ENCODE measurements around the gene RBM25.

The RBM25 gene

GRCh38 chr14:73124180-73124894 is 66.0 kb downstream of the RBM25 start:
- DNase-seq (ENCODE audit: low read depth in 1 of 2, low spot score in 1 of 2), result no peak
- TF ChIP-seq JUND (IDR thresholded peaks at IDR 0.05; ENCODE audit: low read depth), result no peak
- in situ Hi-C loops (cut with HindIII; ENCODE audit: low pct_unique_long_range_greater_than_20kb, low sequenced_read_pairs), result no loop called here

DNA sequence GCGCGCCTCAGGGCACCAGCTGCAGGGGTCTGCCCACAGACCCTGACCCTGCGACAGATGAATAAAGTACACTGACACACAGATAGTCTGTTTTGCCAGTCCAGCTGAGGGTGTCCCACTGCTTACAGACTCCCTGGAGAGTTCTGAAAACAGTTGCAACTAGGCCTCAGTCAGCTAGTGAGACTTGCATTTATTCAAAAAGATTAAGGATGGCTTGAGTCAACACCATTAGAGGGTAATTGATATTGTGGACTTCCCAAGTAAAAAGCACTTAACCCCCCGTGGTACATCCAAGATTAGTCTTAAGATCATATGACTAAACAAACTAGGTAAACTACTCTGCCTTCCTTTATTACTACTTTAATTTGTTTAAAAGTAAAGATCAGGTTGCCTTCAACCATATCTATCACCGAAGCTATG is 66.8 kb downstream of the RBM25 start:
- TF ChIP-seq JUND (IDR thresholded peaks at IDR 0.05; ENCODE audit: low read depth), result no peak
- DNase-seq (ENCODE audit: low read depth in 1 of 2, low spot score in 1 of 2), result no peak
- in situ Hi-C loops (cut with HindIII; ENCODE audit: low pct_unique_long_range_greater_than_20kb, low sequenced_read_pairs), result no loop called here

DNA sequence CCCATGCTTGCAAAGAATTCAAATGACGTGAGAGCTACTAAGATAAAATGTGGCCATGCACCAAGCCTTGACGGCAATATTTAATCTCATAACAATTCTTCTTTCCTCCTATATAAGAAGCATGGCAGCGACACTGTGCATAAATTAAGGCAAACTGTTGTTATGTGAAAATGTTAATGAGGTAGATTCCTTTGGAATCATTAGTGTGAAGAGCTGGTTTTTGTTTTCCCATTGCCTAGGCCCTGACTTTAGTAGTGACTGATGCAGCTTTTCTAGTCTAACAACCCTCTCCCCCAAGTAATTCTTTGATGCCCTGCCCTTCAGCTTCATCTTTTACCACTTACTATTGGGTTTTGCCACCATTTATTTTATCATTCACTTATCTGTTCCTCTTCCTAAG is 67.4 kb downstream of the RBM25 start:
- in situ Hi-C loops (cut with HindIII; ENCODE audit: low pct_unique_long_range_greater_than_20kb, low sequenced_read_pairs), result no loop called here
- no peak for TF ChIP-seq JUND (IDR thresholded peaks at IDR 0.05; ENCODE audit: low read depth)
- no peak for DNase-seq (ENCODE audit: low read depth in 1 of 2, low spot score in 1 of 2)

DNA sequence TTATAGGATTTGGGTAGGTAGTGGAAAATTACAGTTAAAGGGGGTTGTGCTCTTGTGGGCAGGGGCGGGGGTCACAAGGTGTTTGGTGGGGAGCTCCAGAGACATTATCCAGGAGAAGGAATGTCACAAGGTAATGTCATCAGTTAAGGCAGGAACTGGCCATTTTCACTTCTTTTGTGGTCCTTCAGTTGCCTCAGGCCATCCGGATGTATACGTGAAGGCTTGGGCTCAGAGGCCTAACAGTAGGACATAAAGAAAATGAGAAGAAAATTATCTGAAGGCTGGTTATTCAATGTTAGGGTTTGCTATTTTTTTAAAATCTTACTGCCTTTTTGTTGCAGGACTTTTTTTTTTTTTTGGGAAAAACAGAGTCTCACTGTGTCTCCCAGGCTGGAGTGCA is 75.5 kb downstream of the RBM25 start:
- TF ChIP-seq JUND (IDR thresholded peaks at IDR 0.05; ENCODE audit: low read depth), result no peak
- in situ Hi-C loops (cut with HindIII; ENCODE audit: low pct_unique_long_range_greater_than_20kb, low sequenced_read_pairs), result no loop called here
- no peak for DNase-seq (ENCODE audit: low read depth in 1 of 2, low spot score in 1 of 2)

- TF ChIP-seq JUND (IDR thresholded peaks at IDR 0.05; ENCODE audit: low read depth), result no peak
- in situ Hi-C loops (cut with HindIII; ENCODE audit: low pct_unique_long_range_greater_than_20kb, low sequenced_read_pairs), result no loop called here
- DNase-seq (ENCODE audit: low read depth in 1 of 2, low spot score in 1 of 2), result peak in 1 of 2 experiments; percentile 90
Observed at GRCh38 chr14:73136085-73136386, 77.7 kb downstream of the RBM25 start.

DNA sequence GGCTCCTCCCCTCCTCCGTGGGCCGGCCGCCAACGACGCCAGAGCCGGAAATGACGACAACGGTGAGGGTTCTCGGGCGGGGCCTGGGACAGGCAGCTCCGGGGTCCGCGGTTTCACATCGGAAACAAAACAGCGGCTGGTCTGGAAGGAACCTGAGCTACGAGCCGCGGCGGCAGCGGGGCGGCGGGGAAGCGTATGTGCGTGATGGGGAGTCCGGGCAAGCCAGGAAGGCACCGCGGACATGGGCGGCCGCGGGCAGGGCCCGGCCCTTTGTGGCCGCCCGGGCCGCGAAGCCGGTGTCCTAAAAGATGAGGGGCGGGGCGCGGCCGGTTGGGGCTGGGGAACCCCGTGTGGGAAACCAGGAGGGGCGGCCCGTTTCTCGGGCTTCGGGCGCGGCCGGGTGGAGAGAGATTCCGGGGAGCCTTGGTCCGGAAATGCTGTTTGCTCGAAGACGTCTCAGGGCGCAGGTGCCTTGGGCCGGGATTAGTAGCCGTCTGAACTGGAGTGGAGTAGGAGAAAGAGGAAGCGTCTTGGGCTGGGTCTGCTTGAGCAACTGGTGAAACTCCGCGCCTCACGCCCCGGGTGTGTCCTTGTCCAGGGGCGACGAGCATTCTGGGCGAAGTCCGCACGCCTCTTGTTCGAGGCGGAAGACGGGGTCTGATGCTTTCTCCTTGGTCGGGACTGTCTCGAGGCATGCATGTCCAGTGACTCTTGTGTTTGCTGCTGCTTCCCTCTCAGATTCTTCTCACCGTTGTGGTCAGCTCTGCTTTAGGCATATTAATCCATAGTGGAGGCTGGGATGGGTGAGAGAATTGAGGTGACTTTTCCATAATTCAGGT is 78.3 kb downstream of the RBM25 start, which contains the start of gene PSEN1:
PSEN1 (plus strand) TSS at position 121 of the 839 bp plus-strand sequence. CDS start 11,513 bp downstream, outside the sequence.
- no peak for TF ChIP-seq JUND (IDR thresholded peaks at IDR 0.05; ENCODE audit: low read depth)
- in situ Hi-C loops (cut with HindIII; ENCODE audit: low pct_unique_long_range_greater_than_20kb, low sequenced_read_pairs), result no loop called here
- peak; percentile 48 to 96 for DNase-seq (ENCODE audit: low read depth in 1 of 2, low spot score in 1 of 2)

GRCh38 chr14:73140811-73141323 is 82.5 kb downstream of the RBM25 start:
- no peak for TF ChIP-seq JUND (IDR thresholded peaks at IDR 0.05; ENCODE audit: low read depth)
- no peak for DNase-seq (ENCODE audit: low read depth in 1 of 2, low spot score in 1 of 2)
- in situ Hi-C loops (cut with HindIII; ENCODE audit: low pct_unique_long_range_greater_than_20kb, low sequenced_read_pairs), result no loop called here

- in situ Hi-C loops (cut with HindIII; ENCODE audit: low pct_unique_long_range_greater_than_20kb, low sequenced_read_pairs), result no loop called here
- no peak for TF ChIP-seq JUND (IDR thresholded peaks at IDR 0.05; ENCODE audit: low read depth)
- no peak for DNase-seq (ENCODE audit: low read depth in 1 of 2, low spot score in 1 of 2)
Observed at GRCh38 chr14:73142216-73142615, 83.9 kb downstream of the RBM25 start.

GRCh38 chr14:73143003-73143402 is 84.7 kb downstream of the RBM25 start:
- in situ Hi-C loops (cut with HindIII; ENCODE audit: low pct_unique_long_range_greater_than_20kb, low sequenced_read_pairs), result no loop called here
- TF ChIP-seq JUND (IDR thresholded peaks at IDR 0.05; ENCODE audit: low read depth), result no peak
- DNase-seq (ENCODE audit: low read depth in 1 of 2, low spot score in 1 of 2), result no peak

- in situ Hi-C loops (cut with HindIII; ENCODE audit: low pct_unique_long_range_greater_than_20kb, low sequenced_read_pairs), result no loop called here
- no peak for TF ChIP-seq JUND (IDR thresholded peaks at IDR 0.05; ENCODE audit: low read depth)
Observed at GRCh38 chr14:73143617-73144016, 85.3 kb downstream of the RBM25 start.

GRCh38 chr14:73145371-73145770 is 87.0 kb downstream of the RBM25 start:
- in situ Hi-C loops (cut with HindIII; ENCODE audit: low pct_unique_long_range_greater_than_20kb, low sequenced_read_pairs), result no loop called here
- TF ChIP-seq JUND (IDR thresholded peaks at IDR 0.05; ENCODE audit: low read depth), result no peak
- DNase-seq (ENCODE audit: low read depth in 1 of 2, low spot score in 1 of 2), result no peak

More at GRCh38 chr14:73143617-73144016, 85.3 kb downstream of the RBM25 start:
- no peak for DNase-seq (ENCODE audit: low read depth in 1 of 2, low spot score in 1 of 2)

DNA sequence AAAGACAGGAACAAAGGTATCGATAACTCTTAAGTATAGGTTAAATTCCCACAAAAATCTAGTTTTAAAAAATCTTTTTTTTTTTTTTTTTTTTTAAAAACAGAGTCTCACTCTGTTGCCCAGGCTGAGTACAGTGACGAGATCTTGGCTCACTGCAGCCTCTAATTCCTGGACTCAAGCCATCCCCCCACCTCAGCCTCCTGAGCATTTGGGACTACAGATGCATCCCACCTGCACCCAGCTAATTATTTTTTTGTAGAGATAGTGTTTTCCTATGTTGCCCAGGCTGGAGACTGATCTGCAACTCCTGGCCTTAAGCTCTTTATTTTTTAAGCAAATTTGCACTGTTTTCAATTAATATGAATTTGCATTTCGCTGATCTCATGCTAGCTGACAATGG is 87.8 kb downstream of the RBM25 start:
- DNase-seq (ENCODE audit: low read depth in 1 of 2, low spot score in 1 of 2), result no peak
- in situ Hi-C loops (cut with HindIII; ENCODE audit: low pct_unique_long_range_greater_than_20kb, low sequenced_read_pairs), result no loop called here
- no peak for TF ChIP-seq JUND (IDR thresholded peaks at IDR 0.05; ENCODE audit: low read depth)

DNA sequence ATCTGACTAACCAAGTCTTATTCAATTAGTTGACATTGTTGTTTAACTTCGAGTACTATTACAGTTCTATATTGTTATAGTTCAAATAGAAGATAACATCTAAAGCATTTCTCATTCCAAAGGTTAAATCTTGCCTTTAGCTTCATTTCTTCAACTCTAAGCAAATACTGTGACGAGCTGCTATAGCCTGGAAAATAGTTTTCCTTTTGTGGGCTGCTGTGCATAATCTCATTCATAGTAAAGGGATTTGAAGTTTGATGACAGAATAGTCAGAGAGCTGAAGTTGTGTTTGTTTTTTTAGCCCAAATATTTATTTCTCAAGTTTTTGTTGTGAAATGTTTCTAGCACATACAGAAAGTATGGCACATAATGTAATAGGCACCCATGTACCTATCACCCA is 91.4 kb downstream of the RBM25 start:
- in situ Hi-C loops (cut with HindIII; ENCODE audit: low pct_unique_long_range_greater_than_20kb, low sequenced_read_pairs), result no loop called here
- peak in 1 of 2 experiments; percentile 68 for DNase-seq (ENCODE audit: low read depth in 1 of 2, low spot score in 1 of 2)
- TF ChIP-seq JUND (IDR thresholded peaks at IDR 0.05; ENCODE audit: low read depth), result no peak
